Panc1 (cell line): ENCODE measurements around the gene ZNF469.

ENCODE experiments used
- CTCF ChIP-seq: fragments of 450-650 bp; IDR thresholded peaks from 2 replicates; pipeline ENCODE4 v1.5.1; 2017; ENCODE audit warnings: mild to moderate bottlenecking
- REST ChIP-seq, 2 experiments: IDR thresholded peaks; 2 replicates each; pipeline ENCODE4 v1.6.1; 2011 to 2012; ENCODE audit warnings: low read depth in 2 of 2, control low read depth in 1 of 2, low read length in 1 of 2, mild to moderate bottlenecking in 1 of 2, moderate library complexity in 1 of 2; ENCODE audit not compliant: insufficient read depth in 1 of 2
- SIN3A ChIP-seq: IDR thresholded peaks from 2 replicates; pipeline ENCODE4 v1.6.1; 2012; ENCODE audit warnings: low read depth, mild to moderate bottlenecking, low read length, moderate library complexity, borderline replicate concordance; ENCODE audit not compliant: insufficient read depth
- TCF7L2 ChIP-seq: IDR thresholded peaks from 2 replicates; pipeline ENCODE4 v1.6.1; 2011; ENCODE audit warnings: mild to moderate bottlenecking, low read depth, low read length, inconsistent platforms

- TF ChIP-seq CTCF (no peak), TCF7L2 (no peak), REST (IDR thresholded peaks at IDR 0.05; ENCODE audit: insufficient read depth in 1 of 2, low read depth in 2 of 2, low read length in 1 of 2) (no peak), SIN3A (no peak)
Measured at GRCh38 chr16:88414521-88415380, 32.0 kb downstream of the ZNF469 start.
